Activated naive CD8-positive, alpha-beta T cell treated with anti-CD3 and anti-CD28 coated beads for 36 hours (primary cell): Measurements from ENCODE around the gene FAM50A. TPM values are rescaled to one million over a fixed set of nuclear protein-coding genes. Genes with fewer than 3 reads are reported as not detected.

Experiments
- DNase-seq: peaks from one replicate; pipeline ENCODE4 v3.0.0; 2021
- H3K27ac Mint-ChIP-seq: one replicate; pipeline ENCODE4 v1.8.0; 2022; ENCODE audit warnings: mild to moderate bottlenecking, moderate library complexity, mixed read lengths
- H3K27me3 Mint-ChIP-seq: one replicate; pipeline ENCODE4 v1.8.0; 2022; ENCODE audit warnings: mild to moderate bottlenecking, mixed read lengths
- H3K36me3 Mint-ChIP-seq: one replicate; pipeline ENCODE4 v1.8.0; 2021; ENCODE audit warnings: mild to moderate bottlenecking, mixed read lengths
- H3K4me1 Mint-ChIP-seq: one replicate; pipeline ENCODE4 v1.8.0; 2021; ENCODE audit warnings: mixed read lengths
- H3K4me3 Mint-ChIP-seq: one replicate; pipeline ENCODE4 v1.8.0; 2022; ENCODE audit warnings: mild to moderate bottlenecking, moderate library complexity, mixed read lengths
- H3K9me3 Mint-ChIP-seq: one replicate; pipeline ENCODE4 v1.8.0; 2022; ENCODE audit warnings: mixed read lengths
- total RNA-seq, 2 experiments: library from RNA; stranded (reverse); gene quantifications; one replicate each; pipeline ENCODE4 v1.2.3, GENCODE V29; 2021

The FAM50A gene
- total RNA-seq, 2 experiments from 2014 or later = 45.3 to 46.4 TPM

DNA sequence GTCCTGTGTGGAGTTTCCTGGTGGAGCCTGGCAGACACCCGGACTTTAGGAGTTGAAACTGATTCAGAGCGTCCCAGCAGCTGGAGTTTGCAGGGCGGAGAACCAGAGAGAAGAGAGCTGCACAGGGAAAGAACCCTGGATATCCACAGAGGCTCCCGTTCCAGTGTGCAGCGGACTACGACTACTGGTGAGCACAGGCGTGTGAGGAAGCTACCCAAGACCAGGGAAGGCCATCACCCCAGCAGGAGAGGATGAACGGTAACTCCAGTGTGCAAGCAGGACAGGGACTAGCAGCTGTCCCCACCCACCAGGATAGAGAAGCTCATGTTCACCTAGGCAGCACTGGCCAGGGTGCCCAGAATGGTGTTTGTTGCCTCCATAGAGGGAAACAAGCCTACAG, 32.9 kb downstream of the FAM50A start:
- no peak overlapping the region for H3K4me3 Mint-ChIP-seq
- no peak overlapping the region for H3K27ac Mint-ChIP-seq

DNA sequence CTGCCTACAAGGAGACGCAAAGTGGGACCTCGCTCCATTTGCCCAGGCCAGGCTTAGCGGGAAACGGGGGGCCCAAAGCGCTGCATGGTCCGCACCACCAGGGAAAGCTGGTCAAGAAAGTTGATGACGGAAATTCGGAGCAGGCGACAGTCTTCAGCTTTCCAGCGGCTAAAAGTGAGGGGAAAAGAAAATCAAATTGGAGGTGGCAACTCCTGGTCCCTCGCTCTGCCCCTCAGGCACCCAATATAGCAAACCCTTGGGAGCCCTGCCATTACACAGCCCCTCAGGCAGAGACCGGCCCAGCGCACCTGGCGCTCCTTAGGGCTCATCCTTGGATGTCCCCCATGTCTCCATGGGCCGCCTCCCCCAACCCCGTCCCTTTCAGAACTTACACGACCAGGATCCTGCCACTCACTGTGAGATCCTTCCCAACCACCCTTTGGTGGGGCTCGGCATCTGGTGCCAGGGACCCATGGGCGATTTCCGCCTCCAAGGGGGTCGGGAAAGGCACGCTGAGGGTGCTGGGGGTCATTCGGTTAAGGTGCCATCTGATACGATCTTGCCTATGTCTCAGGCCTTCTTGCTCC, 34.0 kb downstream of the FAM50A start:
- Mint-ChIP-seq H3K4me3 (peak overlapping the region; percentile 89), H3K27ac (peak overlapping the region; percentile 74), H3K36me3 (peaks cover 6% of the 10 kb centered on the region), H3K4me1 (peaks cover 13% of the 10 kb centered on the region), H3K27me3 (no peaks in the 10 kb centered on the region), H3K9me3 (no peaks in the 10 kb centered on the region)
- DNase-seq = no peak

More for the DNA sequence above, 32.9 kb downstream of the FAM50A start:
- peaks cover 6% of the 10 kb centered on the region for H3K36me3 Mint-ChIP-seq
- no peak for DNase-seq
- no peaks in the 10 kb centered on the region for H3K27me3 Mint-ChIP-seq
- H3K4me1 Mint-ChIP-seq = peaks cover 13% of the 10 kb centered on the region
- no peaks in the 10 kb centered on the region for H3K9me3 Mint-ChIP-seq

DNA sequence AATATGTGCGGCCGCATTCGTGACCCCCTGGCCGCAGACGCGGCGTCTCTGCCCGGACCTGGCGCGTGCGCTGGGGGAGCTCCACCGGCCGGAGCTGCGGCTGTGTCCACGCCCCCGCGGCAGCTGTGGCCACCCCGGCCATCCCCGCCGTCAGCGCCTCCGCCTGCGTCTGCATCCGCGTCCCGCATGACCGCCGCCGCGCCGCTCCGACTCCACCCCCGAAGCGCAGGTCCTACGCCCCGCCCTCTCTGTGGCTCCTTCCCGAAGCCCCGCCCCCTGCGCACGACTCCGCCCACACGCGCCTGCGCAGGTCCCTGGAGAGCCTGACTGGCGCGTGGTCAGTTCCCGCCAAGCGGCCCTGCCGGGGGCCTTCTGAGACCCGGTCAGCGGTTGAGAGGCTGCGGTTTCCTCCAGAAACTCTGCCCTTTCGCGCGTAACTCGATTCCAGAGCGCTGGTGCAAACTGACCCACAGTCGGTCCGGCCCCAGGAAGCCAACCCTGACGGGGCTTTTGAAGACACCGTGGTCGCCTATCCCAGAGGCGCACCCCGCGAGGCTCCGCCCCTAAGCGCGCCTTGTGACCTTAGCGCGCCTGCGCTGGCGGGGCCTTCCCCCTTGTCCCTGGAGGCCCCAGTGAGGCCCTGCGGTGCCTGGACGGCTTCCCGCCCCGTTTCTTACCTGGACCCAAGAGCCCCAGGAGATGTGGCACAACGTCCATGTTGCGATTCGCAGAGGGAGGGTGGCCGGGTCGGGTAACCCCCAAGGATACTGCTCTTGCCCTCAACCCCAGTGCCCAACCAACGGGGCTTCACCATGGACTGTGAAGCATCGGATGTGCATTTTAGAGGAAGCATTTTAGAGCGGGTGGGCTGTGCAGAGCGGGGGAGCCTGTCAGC, 35.0 kb downstream of the FAM50A start, which contains the start of gene LAGE3:
Gene LAGE3, minus strand, starts transcription at position 554 of the 895 bp plus-strand sequence. Its CDS starts 366 bp downstream, at position 188.
- peak; percentile 93 for DNase-seq
- Mint-ChIP-seq H3K4me3 (peak within 1 kb of the TSS; percentile 89), H3K4me1 (peaks cover 18% of the 10 kb centered on the region), H3K27me3 (no peaks in the 10 kb centered on the region), H3K27ac (peak within 1 kb of the TSS; percentile 95), H3K36me3 (peaks cover 8% of the 10 kb centered on the region), H3K9me3 (no peaks in the 10 kb centered on the region)

DNA sequence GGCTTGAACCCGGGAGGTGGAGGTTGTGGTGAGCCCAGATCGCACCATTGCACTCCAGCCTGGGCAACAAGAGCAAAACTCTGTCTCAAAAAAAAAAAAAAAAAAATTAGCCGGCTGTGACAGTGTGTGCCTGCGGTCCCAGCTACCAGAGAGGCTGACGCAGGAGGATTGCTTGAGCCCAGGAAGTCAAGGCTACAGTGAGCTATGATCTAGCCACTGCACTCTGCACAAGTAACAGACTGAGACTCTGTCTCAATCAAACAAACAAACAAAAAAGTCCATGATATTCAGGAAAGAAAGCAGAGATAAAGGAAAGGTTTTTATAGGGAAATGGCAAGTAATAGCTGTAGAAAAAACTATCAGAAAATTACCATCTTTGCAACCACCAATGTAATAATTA, 37.3 kb downstream of the FAM50A start:
- Mint-ChIP-seq H3K27me3 (no peaks in the 10 kb centered on the region), H3K4me1 (peaks cover 20% of the 10 kb centered on the region), H3K27ac (no peak overlapping the region), H3K4me3 (no peak overlapping the region), H3K9me3 (no peaks in the 10 kb centered on the region), H3K36me3 (peaks cover 5% of the 10 kb centered on the region)
- DNase-seq = no peak

DNA sequence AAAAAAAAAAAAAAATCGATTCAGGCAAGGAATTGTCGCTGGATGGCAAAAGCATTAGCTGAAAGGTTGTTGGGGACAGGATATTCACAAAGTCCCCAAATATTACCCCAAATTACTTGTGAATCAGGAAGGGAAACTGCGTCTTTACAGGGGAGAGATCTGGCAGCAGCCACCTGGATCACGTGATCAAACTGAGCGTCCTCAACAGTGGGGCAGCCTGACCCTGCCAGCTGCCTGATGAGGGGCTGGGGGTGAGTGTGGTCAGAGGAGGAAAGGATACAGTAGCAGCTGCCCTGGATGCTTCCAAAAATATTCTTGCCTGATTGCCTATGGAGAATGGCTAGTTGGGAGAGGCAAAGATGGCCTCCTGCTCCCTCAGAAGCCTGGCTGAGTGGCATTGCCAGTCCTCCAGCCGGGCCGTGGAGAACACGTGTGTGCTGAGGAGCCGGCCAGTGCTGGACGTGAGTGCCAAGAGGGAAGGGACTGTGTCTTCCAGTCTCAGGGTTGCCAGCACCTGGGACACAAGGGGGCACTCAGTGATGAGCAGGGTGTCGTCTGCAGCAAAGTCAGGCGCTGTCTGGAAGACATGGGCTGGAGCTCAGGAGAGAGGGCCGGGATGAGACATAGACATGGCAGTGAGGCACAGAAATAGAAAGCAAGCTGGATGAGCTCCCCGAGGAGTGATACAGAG, 38.1 kb downstream of the FAM50A start:
- Mint-ChIP-seq H3K9me3 (no peaks in the 10 kb centered on the region), H3K27ac (no peak overlapping the region), H3K4me1 (peaks cover 21% of the 10 kb centered on the region), H3K36me3 (peaks cover 5% of the 10 kb centered on the region), H3K27me3 (no peaks in the 10 kb centered on the region), H3K4me3 (no peak overlapping the region)
- DNase-seq = no peak

DNA sequence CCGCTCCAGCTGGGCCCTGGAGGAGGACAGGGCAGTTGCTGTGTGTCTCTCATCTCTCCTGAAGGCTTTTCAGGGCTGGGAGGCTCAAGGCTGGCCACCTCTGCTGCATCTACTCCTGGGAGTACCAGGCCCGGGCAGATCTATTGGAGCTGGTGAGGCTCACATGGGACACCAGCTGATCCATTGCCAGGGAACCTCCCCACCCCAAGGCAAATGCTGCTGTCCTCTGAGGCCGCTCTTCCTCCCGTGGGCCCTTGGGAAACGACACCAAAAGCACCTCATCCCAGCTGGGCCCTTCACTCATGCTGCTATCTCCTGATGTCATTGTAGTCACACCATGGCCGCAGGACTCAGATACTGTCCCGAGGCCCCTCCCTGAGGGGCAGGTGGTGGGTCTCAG, 38.8 kb downstream of the FAM50A start:
- DNase-seq = no peak
- Mint-ChIP-seq H3K27me3 (no peaks in the 10 kb centered on the region), H3K27ac (no peak overlapping the region), H3K9me3 (no peaks in the 10 kb centered on the region), H3K4me1 (peaks cover 14% of the 10 kb centered on the region), H3K36me3 (peaks cover 3% of the 10 kb centered on the region), H3K4me3 (no peak overlapping the region)

DNA sequence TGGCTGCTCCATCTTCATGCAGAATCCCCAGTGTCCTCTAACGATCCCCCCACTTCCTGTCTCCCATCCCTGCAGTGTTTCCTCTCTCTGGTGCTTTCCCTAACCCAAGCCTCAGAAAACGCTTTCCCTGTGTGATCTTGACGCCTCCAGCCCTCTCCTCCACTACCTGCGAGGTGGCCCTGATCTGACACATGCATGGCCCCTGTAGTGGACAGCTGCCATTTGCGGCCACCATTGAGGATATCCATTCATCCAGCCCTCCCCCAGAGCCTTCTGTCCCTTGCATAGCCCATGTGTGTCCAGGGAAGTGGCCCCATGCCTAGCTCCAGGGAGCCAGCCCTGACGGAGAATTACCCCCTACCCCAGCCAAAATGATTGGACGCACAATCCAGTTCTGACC, 39.4 kb downstream of the FAM50A start:
- H3K36me3 Mint-ChIP-seq = peaks cover 3% of the 10 kb centered on the region
- H3K27me3 Mint-ChIP-seq = no peaks in the 10 kb centered on the region
- no peak overlapping the region for H3K27ac Mint-ChIP-seq
- no peaks in the 10 kb centered on the region for H3K9me3 Mint-ChIP-seq
- no peak for DNase-seq
- no peak overlapping the region for H3K4me3 Mint-ChIP-seq
- H3K4me1 Mint-ChIP-seq = peaks cover 16% of the 10 kb centered on the region

DNA sequence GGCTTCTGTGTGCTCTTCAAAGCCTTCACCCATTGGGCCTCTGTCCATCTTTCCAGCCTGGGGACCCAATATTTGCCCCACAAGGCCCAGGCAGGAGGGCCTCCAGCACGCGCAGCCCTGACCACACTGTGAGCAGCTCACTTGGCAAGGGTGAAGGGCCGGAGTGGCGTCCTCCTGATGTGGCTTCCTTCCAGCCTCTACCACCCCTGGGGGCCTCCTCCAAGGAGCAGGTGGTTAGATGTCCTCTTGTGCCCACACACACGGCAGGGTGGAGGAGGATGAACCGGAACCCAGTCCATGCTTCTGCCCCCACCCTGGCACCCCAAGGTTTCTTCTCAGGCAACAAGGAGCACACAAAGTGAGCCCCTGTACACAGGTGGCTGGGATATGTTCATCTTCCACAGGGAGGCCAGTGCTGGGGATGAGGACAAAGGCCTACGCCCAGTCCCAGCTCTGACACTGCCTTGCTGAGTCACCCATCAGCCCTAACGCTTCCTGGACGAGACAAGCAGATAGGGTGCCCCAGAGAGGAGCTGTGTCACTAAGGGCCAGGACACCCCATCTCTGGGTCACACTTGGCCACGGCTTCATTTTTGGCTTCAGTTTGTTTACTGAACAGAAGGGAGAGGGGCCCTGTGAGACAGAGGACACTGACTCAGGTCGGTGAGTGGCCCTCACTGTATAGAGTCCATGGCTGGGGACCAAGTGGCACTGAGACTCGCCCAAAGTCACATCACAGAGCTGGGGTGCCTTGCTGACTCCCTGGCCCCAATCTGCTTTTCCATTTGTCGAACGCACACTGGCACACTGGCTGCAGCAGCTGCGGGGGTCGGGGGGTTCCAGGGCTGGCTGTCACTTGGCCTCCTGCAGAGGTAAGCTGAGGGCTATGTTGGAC, 40.6 kb downstream of the FAM50A start:
- H3K27me3 Mint-ChIP-seq = no peaks in the 10 kb centered on the region
- no peaks in the 10 kb centered on the region for H3K9me3 Mint-ChIP-seq
- H3K4me3 Mint-ChIP-seq = peak overlapping the region; percentile 51
- DNase-seq = no peak
- peak overlapping the region; percentile 42 for H3K27ac Mint-ChIP-seq
- peaks cover 18% of the 10 kb centered on the region for H3K4me1 Mint-ChIP-seq
- H3K36me3 Mint-ChIP-seq = peaks cover 2% of the 10 kb centered on the region

DNA sequence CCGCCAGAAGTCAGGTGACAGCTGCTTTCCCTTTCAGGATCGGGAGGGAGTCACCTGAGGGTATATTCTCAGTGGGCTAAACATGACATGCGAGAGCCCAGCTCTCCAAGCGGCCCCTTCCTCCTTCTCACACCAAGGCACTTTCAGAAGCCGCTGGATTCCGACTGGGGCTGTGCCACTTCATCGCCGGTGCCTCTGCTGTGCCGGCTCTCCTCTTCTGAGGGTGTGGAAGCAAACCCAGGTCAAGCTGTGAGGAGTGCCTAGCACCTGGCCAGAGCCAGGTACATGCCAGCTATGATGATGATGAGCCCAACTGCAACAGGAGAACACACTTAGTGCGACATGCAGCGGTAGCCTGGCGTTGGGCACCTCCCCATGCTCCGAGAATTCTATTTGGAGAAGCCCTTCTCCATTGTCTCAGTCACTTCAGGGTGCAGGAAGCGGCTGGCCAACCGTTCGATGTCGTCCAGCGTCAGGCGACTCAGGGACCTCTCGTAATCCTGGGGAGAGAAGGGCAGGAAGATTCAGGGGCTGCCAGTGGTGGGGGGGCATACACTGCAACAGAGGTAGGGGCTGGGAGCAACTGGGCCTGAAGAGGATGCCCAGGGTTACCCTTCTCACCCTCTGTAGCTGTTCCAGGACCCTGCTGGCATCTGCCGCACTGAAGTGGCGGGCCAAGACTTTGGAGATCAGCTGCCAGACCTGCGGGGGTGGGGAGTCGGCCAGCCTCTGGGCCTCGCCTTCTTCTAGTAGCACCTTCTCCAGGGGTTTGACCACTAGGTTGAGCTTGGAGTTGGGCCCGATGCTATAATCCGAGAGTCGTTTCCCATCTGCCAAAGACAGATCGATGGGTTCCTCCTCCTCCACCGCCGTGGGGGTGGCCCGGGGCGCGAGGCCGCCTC, 41.5 kb downstream of the FAM50A start:
- H3K36me3 Mint-ChIP-seq = peaks cover 2% of the 10 kb centered on the region
- DNase-seq = no peak
- peaks cover 21% of the 10 kb centered on the region for H3K4me1 Mint-ChIP-seq
- no peaks in the 10 kb centered on the region for H3K9me3 Mint-ChIP-seq
- no peaks in the 10 kb centered on the region for H3K27me3 Mint-ChIP-seq
- peak overlapping the region; percentile 79 for H3K4me3 Mint-ChIP-seq
- peak overlapping the region; percentile 80 for H3K27ac Mint-ChIP-seq

DNA sequence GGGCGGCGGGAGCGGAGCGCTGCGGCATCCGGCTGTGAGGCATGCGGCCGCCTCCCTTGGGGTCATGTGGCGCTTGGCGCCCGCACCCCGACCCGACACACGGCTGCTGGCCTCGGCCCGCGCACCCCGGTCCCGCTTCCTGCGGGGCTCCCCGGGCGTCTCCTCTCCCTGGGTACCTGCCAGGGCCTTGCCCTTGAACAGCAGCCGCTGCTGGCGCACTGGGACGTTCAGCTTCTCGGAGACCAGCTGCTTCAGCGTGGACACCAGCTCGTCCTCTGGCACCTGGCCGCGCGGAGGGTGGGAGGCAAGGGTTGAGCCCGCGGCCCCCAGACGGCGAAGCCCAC, 42.1 kb downstream of the FAM50A start:
- peaks cover 2% of the 10 kb centered on the region for H3K36me3 Mint-ChIP-seq
- H3K4me1 Mint-ChIP-seq = peaks cover 21% of the 10 kb centered on the region
- no peaks in the 10 kb centered on the region for H3K9me3 Mint-ChIP-seq
- peak; percentile 42 for DNase-seq
- H3K27ac Mint-ChIP-seq = no peak overlapping the region
- peak overlapping the region; percentile 79 for H3K4me3 Mint-ChIP-seq
- H3K27me3 Mint-ChIP-seq = no peaks in the 10 kb centered on the region

DNA sequence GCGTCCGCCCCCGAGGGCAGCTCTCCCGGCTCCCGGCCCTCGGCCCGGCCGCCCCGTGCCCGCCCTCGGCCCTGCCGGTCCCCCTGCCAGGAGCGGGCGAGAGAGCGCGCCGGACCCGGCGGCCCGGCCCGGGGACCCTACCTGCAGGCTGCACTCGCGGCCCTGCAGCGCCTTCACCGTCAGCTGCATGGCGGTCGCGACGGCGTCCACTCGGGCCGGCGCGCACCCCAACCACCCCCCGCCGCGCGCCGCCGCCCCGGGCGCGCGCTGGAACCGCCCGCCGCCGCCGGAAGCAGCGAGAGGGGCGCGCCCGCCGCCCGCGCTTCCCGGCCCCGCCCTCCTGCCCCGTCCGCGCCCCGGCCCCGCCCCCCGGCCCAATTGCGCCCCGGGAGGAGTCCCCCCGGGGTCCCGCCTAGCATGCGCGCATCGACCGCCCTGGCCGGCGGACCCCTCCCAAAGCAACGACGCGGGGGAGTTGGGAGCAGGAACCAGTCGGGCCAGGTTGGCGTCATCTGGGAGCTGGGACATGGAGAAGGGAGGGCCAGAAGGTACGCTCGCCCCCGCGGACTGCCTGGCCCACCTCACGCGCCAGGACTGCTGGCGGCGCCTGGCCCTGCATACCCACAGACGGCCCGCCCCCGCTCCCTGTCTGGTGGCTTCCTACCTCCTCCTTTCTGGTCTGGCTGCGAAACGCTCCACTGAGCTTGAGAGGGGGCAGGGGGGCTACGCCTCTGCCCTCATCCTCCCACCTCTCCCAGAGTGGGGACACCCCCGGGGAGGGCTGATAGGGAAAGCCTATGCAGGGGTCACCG, 42.7 kb downstream of the FAM50A start, which contains the start of gene UBL4A:
Gene UBL4A, minus strand, starts transcription at position 220 of the 812 bp plus-strand sequence. Its CDS starts 31 bp downstream, at position 189.
- DNase-seq = peak; percentile 72
- peak within 1 kb of the TSS; percentile 79 for H3K4me3 Mint-ChIP-seq
- no peaks in the 10 kb centered on the region for H3K9me3 Mint-ChIP-seq
- H3K27me3 Mint-ChIP-seq = no peaks in the 10 kb centered on the region
- H3K4me1 Mint-ChIP-seq = peaks cover 23% of the 10 kb centered on the region
- H3K27ac Mint-ChIP-seq = peak within 1 kb of the TSS; percentile 80
- peaks cover 2% of the 10 kb centered on the region for H3K36me3 Mint-ChIP-seq

DNA sequence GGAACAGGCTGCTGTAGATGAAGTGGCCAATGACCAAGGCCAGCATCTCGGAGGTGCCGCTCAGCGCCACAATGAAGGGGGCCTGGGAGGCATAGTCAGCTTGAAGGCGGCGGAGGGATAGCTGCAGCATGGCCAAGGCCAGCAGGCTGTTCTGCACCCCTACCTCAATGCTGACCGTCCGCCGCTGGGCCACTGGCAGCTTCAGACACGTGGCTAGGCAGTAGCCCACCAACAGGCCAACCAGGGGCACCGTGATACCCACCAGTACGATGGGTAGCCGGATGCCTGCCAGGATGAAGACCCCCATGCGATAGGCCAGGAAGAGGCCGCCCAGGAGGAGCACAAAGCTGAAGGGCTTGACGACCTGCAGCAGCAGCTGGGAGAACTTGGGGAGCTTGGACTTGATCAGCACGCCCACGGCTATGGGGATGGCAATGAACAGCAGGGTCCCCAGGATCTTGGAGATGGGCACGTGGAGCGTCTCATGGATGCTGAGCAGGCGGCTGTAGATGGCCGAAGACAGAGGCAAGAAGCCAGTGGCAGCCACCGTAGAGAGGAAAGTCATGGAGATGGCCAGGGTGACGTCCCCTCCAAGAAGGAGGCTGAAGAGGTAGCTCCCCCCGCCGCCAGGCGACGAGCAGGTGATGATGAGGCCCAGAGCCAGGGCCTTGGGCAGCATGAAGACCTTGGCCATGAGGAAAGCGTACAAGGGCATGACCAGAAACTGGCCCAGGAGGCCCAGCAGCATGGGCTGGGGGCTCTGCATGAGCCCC, 43.8 kb downstream of the FAM50A start:
- Mint-ChIP-seq H3K27ac (no peak overlapping the region), H3K4me1 (peaks cover 23% of the 10 kb centered on the region), H3K4me3 (peak overlapping the region; percentile 37), H3K27me3 (no peaks in the 10 kb centered on the region), H3K36me3 (peaks cover 2% of the 10 kb centered on the region), H3K9me3 (no peaks in the 10 kb centered on the region)
- no peak for DNase-seq
